CD14-positive monocyte (primary cell): ENCODE data around the gene ASIC2. TPM values are rescaled to one million over a fixed set of nuclear protein-coding genes. Genes with fewer than 3 reads are reported as not detected.

ENCODE experiments used
- DNase-seq, 3 donors: peaks; one replicate each; pipeline ENCODE4 v3.0.0-alpha.2; 2011 to 2022
- H2AFZ ChIP-seq: 2 replicates; pipeline ENCODE4 v1.6.0; 2012; ENCODE audit warnings: mild to moderate bottlenecking, low read depth, low read length, inconsistent platforms; ENCODE audit not compliant: insufficient read depth, poor library complexity, severe bottlenecking
- H3K27ac ChIP-seq, 2 donors: 1 replicate in 1 of 2; 2 replicates in 1 of 2; pipeline ENCODE4 v1.5.1; 2012 to 2013; ENCODE audit warnings: low read length in 2 of 2, control low read depth in 1 of 2, inconsistent platforms in 1 of 2, low read depth in 1 of 2, mild to moderate bottlenecking in 1 of 2
- H3K27me3 ChIP-seq, 2 donors: one replicate each; pipeline versions ENCODE4 v1.6.0 to v1.6.1; 2011 to 2013; ENCODE audit warnings: low read length in 2 of 2; ENCODE audit not compliant: control insufficient read depth in 2 of 2, insufficient read depth in 2 of 2
- H3K36me3 ChIP-seq, 2 donors: replicated peaks in 1 of 2; 1 replicate in 1 of 2; 2 replicates in 1 of 2; pipeline versions ENCODE4 v1.5.1 to v1.6.1; 2012 to 2013; ENCODE audit warnings: low read length in 2 of 2, control low read depth in 1 of 2, inconsistent platforms in 1 of 2, mild to moderate bottlenecking in 1 of 2; ENCODE audit not compliant: insufficient read depth in 2 of 2, control insufficient read depth in 1 of 2
- H3K4me1 ChIP-seq, 2 donors: 1 replicate in 1 of 2; 2 replicates in 1 of 2; pipeline versions ENCODE4 v1.5.1 to v1.6.1; 2012 to 2013; ENCODE audit warnings: low read length in 2 of 2, control low read depth in 1 of 2, inconsistent platforms in 1 of 2, mild to moderate bottlenecking in 1 of 2, moderate library complexity in 1 of 2; ENCODE audit not compliant: insufficient read depth in 2 of 2, control insufficient read depth in 1 of 2
- H3K4me2 ChIP-seq: replicated peaks from 2 replicates; pipeline ENCODE3; 2012; ENCODE audit warnings: low read length, moderate library complexity, mild to moderate bottlenecking; ENCODE audit not compliant: poor library complexity, severe bottlenecking; ENCODE audit errors: extremely low read depth
- H3K4me3 ChIP-seq, 3 experiments: fragments of 200-600 bp in 1 of 3; sonication (generic) in 1 of 3; replicated peaks in 1 of 3; 1 replicate in 2 of 3; 2 replicates in 1 of 3; pipeline ENCODE4 v1.5.1; 2011 to 2013; ENCODE audit warnings: low read length in 3 of 3, mild to moderate bottlenecking in 3 of 3, control low read depth in 2 of 3, low read depth in 2 of 3, inconsistent platforms in 1 of 3, moderate library complexity in 1 of 3
- H3K79me2 ChIP-seq: 2 replicates; pipeline ENCODE4 v1.6.0; 2012; ENCODE audit warnings: mild to moderate bottlenecking, control low read depth, inconsistent platforms, low read length, moderate library complexity; ENCODE audit not compliant: insufficient read depth
- H3K9ac ChIP-seq: 2 replicates; pipeline ENCODE4 v1.6.0; 2017; ENCODE audit warnings: low read length, mild to moderate bottlenecking; ENCODE audit not compliant: insufficient read depth, poor library complexity, severe bottlenecking
- H3K9me3 ChIP-seq, 2 donors: replicated peaks in 1 of 2; 1 replicate in 1 of 2; 2 replicates in 1 of 2; pipeline versions ENCODE4 v1.5.1 to v1.6.1; 2012 to 2013; ENCODE audit warnings: low read length in 2 of 2, control low read depth in 1 of 2; ENCODE audit not compliant: control insufficient read depth in 1 of 2, insufficient read depth in 1 of 2
- H4K20me1 ChIP-seq: 2 replicates; pipeline ENCODE4 v1.6.0; 2012; ENCODE audit warnings: mild to moderate bottlenecking, low read length, control low read depth, moderate library complexity; ENCODE audit not compliant: insufficient read depth
- H3K27ac Mint-ChIP-seq, 7 donors: one replicate each; pipeline ENCODE4 v1.8.0; 2020; ENCODE audit warnings: mild to moderate bottlenecking in 7 of 7, mixed read lengths in 7 of 7, moderate library complexity in 6 of 7, inconsistent platforms in 2 of 7
- H3K27me3 Mint-ChIP-seq, 3 donors: one replicate each; pipeline ENCODE4 v1.8.0; 2021 to 2022; ENCODE audit warnings: low read depth in 3 of 3, mild to moderate bottlenecking in 3 of 3, mixed read lengths in 3 of 3, moderate library complexity in 3 of 3, inconsistent platforms in 1 of 3
- H3K36me3 Mint-ChIP-seq, 2 donors: one replicate each; pipeline ENCODE4 v1.8.0; 2020; ENCODE audit warnings: mixed read lengths in 2 of 2, inconsistent platforms in 1 of 2, mild to moderate bottlenecking in 1 of 2
- H3K4me1 Mint-ChIP-seq: one replicate; pipeline ENCODE4 v1.8.0; 2020; ENCODE audit warnings: mild to moderate bottlenecking, mixed read lengths
- H3K4me3 Mint-ChIP-seq, 2 donors: one replicate each; pipeline ENCODE4 v1.8.0; 2020; ENCODE audit warnings: mild to moderate bottlenecking in 2 of 2, mixed read lengths in 2 of 2, moderate library complexity in 1 of 2
- H3K9me3 Mint-ChIP-seq, 7 donors: one replicate each; pipeline ENCODE4 v1.8.0; 2020 to 2022; ENCODE audit warnings: mixed read lengths in 7 of 7, mild to moderate bottlenecking in 6 of 7, moderate library complexity in 6 of 7, inconsistent platforms in 2 of 7
- whole genome bisulfite sequencing: methylation state at CpG from one replicate; pipeline ENCODE4 v1.1.5; 2013; ENCODE audit warnings: missing lambda C conversion rate; ENCODE audit not compliant: insufficient coverage; 5-methylcytosine and 5-hydroxymethylcytosine counted together
- intact Hi-C, 2 donors: fragments of 100-400 bp; cut with micrococcal nuclease; formaldehyde crosslinking; loops; one replicate each; pipeline versions ENCODE4 v1.15.0 to v1.15.1; 2023
- polyA plus RNA-seq, 3 donors: library from polyadenylated mRNA; depleted of rRNA in 1 of 3; unstranded in 2 of 3; stranded (reverse) in 1 of 3; fragments of 300-500 nt in 2 of 3; fragments of >200 nt in 1 of 3; fragmentation: Illumina TruSeq in 2 of 3; gene quantifications; 1 replicate in 2 of 3; 2 replicates in 1 of 3; pipeline ENCODE4 v1.2.3, GENCODE V29; 2012 to 2021
- TF ChIP-seq, protein P1 (sequence below): fragments of 200-600 bp; IDR thresholded peaks from one replicate; pipeline ENCODE4 v1.8.0; 2022; ENCODE audit warnings: antibody characterized with exemption, mild to moderate bottlenecking

ASIC2 gene
- polyA plus RNA-seq, 3 donors, result not detected

DNA sequence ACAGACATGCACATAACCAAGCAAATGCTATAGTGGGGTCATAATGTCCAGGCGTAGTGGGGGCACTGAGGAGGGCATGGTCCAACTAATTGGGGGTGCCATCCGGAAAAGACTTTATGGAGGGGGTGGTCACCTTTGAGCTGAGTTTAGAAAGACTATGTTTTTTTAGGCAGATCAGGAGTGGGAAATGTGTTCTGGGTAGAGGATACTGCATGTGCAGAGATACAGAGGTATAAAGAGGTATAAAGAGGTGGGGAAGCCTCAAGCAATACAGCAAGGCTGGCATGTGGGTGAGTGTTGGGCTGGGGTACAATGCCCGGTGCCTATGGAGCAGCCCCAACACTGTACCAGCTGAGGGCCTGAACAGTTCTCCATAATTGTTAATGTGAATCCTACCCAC, 248.3 kb downstream of the ASIC2 start:
- no peak overlapping the region for H3K4me3 ChIP-seq
- no peak overlapping the region for H3K27ac ChIP-seq
- H3K9me3 ChIP-seq, result no peaks in the 10 kb centered on the region
- no peak overlapping the region for H3K9ac ChIP-seq
- 100% methylated on average over 3 of the region's 3 CpGs for WGBS
- Mint-ChIP-seq H3K36me3 (no peaks in the 10 kb centered on the region), H3K4me3 (no peak overlapping the region), H3K9me3 (peaks cover 0 to 3% (median 0%) of the 10 kb centered on the region in 7 donors), H3K27me3 (peaks cover 4 to 5% (median 4%) of the 10 kb centered on the region in 3 donors), H3K27ac (no peak overlapping the region), H3K4me1 (no peaks in the 10 kb centered on the region)
- H4K20me1 ChIP-seq, result no peaks in the 10 kb centered on the region
- no peaks in the 10 kb centered on the region for H3K4me1 ChIP-seq
- TF ChIP-seq, protein P1, sequence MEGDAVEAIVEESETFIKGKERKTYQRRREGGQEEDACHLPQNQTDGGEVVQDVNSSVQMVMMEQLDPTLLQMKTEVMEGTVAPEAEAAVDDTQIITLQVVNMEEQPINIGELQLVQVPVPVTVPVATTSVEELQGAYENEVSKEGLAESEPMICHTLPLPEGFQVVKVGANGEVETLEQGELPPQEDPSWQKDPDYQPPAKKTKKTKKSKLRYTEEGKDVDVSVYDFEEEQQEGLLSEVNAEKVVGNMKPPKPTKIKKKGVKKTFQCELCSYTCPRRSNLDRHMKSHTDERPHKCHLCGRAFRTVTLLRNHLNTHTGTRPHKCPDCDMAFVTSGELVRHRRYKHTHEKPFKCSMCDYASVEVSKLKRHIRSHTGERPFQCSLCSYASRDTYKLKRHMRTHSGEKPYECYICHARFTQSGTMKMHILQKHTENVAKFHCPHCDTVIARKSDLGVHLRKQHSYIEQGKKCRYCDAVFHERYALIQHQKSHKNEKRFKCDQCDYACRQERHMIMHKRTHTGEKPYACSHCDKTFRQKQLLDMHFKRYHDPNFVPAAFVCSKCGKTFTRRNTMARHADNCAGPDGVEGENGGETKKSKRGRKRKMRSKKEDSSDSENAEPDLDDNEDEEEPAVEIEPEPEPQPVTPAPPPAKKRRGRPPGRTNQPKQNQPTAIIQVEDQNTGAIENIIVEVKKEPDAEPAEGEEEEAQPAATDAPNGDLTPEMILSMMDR, result no peak
- no peaks in the 10 kb centered on the region for H3K36me3 ChIP-seq
- intact Hi-C loops, result no loop called here
- H3K4me2 ChIP-seq, result no peak overlapping the region
- H2AFZ ChIP-seq, result no peak overlapping the region
- no peaks in the 10 kb centered on the region for H3K79me2 ChIP-seq
- DNase-seq, result no peak
- H3K27me3 ChIP-seq, result no peaks in the 10 kb centered on the region

DNA sequence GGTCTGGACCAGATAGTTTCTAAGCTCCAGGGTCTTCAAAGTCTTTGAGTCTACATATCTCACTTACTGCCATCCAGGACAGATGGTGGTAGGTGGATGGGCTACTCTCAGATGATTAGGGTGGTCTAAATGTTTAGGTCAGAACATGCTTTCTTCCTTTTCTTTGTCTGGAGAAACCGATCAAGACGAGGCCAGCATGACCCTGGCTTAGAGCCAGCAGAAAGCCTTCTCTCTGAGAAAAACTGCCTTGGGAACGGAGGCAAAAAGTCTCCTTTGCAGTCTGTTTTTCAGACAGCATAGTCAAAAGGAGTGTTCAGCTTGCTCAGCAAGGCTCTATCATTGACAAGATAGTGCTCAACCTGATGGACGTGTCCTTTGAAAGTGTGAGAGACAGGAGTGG, 252.6 kb downstream of the ASIC2 start:
- no peaks in the 10 kb centered on the region for H3K4me1 Mint-ChIP-seq
- TF ChIP-seq, protein P1, result no peak
- H3K36me3 Mint-ChIP-seq, result no peaks in the 10 kb centered on the region
- Histone ChIP-seq H2AFZ (no peak overlapping the region), H3K79me2 (no peaks in the 10 kb centered on the region), H3K9me3 (no peaks in the 10 kb centered on the region), H3K4me3 (no peak overlapping the region), H3K36me3 (no peaks in the 10 kb centered on the region), H3K4me1 (no peaks in the 10 kb centered on the region), H3K4me2 (no peak overlapping the region), H3K9ac (no peak overlapping the region), H3K27ac (no peak overlapping the region), H3K27me3 (no peaks in the 10 kb centered on the region), H4K20me1 (no peaks in the 10 kb centered on the region)
- no peak for DNase-seq
- intact Hi-C loops, result no loop called here
- no peak overlapping the region for H3K4me3 Mint-ChIP-seq
- no peak overlapping the region for H3K27ac Mint-ChIP-seq
- peaks cover 3 to 7% (median 4%) of the 10 kb centered on the region in 3 donors for H3K27me3 Mint-ChIP-seq
- peaks cover 0 to 3% (median 0%) of the 10 kb centered on the region in 7 donors for H3K9me3 Mint-ChIP-seq
- 79% methylated on average over 3 of the region's 4 CpGs for WGBS
